ENCODE results near the gene STK32B.

DNA sequence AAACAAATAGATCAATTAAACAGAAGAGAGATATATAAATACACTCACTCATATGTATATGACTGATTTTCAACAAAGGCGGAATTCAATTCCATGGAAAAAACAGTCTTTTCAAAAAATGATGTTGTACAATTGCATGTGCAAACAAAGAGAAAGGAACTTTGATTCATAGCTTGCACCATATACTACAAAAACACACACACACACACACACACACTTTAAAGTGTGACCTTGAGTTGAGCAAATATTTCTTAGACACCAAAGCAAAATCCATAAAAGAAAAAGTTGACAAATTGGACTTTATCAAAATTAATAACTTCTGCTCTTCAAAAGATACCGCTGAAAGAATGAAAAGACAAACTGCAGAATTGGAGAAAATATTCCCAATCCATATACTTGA is 488.3 kb downstream of the STK32B start:
- TF ChIP-seq POLR2A (IDR thresholded peaks at IDR 0.05; ENCODE audit: low read depth, low read length) = no peak
- TF ChIP-seq, protein P1, sequence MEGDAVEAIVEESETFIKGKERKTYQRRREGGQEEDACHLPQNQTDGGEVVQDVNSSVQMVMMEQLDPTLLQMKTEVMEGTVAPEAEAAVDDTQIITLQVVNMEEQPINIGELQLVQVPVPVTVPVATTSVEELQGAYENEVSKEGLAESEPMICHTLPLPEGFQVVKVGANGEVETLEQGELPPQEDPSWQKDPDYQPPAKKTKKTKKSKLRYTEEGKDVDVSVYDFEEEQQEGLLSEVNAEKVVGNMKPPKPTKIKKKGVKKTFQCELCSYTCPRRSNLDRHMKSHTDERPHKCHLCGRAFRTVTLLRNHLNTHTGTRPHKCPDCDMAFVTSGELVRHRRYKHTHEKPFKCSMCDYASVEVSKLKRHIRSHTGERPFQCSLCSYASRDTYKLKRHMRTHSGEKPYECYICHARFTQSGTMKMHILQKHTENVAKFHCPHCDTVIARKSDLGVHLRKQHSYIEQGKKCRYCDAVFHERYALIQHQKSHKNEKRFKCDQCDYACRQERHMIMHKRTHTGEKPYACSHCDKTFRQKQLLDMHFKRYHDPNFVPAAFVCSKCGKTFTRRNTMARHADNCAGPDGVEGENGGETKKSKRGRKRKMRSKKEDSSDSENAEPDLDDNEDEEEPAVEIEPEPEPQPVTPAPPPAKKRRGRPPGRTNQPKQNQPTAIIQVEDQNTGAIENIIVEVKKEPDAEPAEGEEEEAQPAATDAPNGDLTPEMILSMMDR (conservative IDR thresholded peaks at IDR 0.05; ENCODE audit: low read depth, low read length) = no peak
- TF ChIP-seq MAFK (IDR thresholded peaks at IDR 0.05; ENCODE audit: low read depth, low read length) = no peak
- no peak for TF ChIP-seq RFX5 (IDR thresholded peaks at IDR 0.05; ENCODE audit: low read depth, low read length)
- no peak for TF ChIP-seq CHD1 (IDR thresholded peaks at IDR 0.05; ENCODE audit: low read depth, low read length)
- TF ChIP-seq MXI1 (IDR thresholded peaks at IDR 0.05; ENCODE audit: borderline replicate concordance, low read depth, low read length) = no peak
- no peak for TF ChIP-seq NFE2L2 (IDR thresholded peaks at IDR 0.05; ENCODE audit: low read depth, low read length)
- TF ChIP-seq RAD21 (IDR thresholded peaks at IDR 0.05; ENCODE audit: low read length) = no peak
- no peak for TF ChIP-seq CEBPB (IDR thresholded peaks at IDR 0.05; ENCODE audit: low read depth, low read length)
- TF ChIP-seq, protein P2, sequence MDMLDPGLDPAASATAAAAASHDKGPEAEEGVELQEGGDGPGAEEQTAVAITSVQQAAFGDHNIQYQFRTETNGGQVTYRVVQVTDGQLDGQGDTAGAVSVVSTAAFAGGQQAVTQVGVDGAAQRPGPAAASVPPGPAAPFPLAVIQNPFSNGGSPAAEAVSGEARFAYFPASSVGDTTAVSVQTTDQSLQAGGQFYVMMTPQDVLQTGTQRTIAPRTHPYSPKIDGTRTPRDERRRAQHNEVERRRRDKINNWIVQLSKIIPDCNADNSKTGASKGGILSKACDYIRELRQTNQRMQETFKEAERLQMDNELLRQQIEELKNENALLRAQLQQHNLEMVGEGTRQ (IDR thresholded peaks at IDR 0.05; ENCODE audit: low read depth, low read length) = no peak
- TF ChIP-seq MAZ (IDR thresholded peaks at IDR 0.05; ENCODE audit: borderline replicate concordance, low read depth, low read length) = no peak
- no peak for TF ChIP-seq SMC3 (IDR thresholded peaks at IDR 0.05; ENCODE audit: low read depth, low read length)
